CD4-positive, alpha-beta T cell treated with Interleukin-1 beta for 1 hour (primary cell): ENCODE results near the gene CBX8.
A peak's percentile ranks its signal among the peaks of the same experiment; 100 is the strongest.

ENCODE experiments used
- DNase-seq, 2 donors: peaks; one replicate each; pipeline ENCODE4 v3.0.0-alpha.2; 2020 to 2022

CBX8 gene

GRCh38 chr17:79819085-79819484, 22.2 kb upstream of the CBX8 start:
- DNase-seq, result no peak

DNA sequence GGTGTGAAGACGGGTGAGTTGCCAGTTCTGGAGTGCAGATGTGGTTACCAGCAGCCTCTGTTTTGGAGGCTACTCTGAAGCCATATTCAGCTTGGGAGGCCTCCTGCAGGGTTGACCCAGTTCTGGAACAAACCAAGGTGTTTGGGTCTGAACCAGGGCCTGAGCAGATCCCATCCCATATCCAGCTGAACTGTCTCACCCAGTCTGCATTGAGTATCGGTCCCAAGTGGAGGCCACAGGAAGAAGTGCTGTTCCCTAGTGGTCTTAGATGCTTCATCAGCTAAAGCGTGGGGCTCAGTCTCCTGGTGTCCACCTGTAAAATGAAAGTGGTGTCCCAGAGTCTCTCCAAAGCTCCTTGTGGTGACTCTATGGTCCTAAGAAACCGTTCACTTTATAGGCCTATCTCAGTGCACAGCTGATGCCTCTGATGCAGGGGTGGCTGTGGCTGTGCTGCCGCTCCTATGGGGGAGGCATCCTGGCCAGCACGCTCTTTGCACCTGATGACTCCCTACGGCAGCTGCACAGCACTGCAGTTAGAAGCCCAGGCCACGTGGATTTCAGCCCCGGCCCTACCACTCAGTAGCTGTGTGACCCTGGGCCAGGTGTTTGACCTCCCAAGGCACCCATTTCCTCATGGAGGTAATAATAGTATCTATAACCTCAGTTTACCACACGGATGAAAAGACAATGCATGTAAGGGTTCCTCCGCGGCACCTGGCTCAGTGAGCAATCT, 21.3 kb upstream of the CBX8 start:
- no peak for DNase-seq

DNA sequence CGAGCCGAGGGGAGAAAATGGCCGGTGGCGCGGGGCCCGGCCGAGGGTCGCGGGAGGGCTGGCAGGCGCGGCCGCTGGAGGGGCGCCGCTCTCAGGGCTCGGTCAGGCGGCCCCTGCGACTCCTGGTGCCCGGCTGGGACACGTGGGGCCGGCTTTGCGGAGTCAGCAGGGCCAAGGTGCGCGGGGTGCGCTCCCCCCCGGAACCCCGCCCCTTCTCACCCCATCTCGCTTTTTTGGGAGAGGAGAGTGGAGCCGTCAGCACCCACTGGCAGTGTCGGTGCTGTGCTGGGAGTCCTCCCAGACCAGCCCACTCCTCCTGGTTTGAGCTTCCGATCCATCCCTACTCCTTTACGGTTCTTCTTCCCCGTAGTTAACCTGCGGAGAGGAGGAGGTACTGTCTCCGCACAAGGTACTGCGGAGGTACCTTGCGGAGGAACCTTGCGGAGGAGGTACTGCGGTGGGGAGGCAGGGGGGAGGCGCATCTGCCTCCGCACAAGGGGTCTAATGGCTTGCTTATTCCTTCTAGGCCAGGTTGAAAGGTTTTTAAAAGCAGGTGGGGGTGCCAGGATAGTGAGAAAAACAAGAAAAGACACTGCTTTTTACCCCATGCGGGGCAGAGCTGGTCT, 19.1 kb upstream of the CBX8 start:
- no peak for DNase-seq

DNA sequence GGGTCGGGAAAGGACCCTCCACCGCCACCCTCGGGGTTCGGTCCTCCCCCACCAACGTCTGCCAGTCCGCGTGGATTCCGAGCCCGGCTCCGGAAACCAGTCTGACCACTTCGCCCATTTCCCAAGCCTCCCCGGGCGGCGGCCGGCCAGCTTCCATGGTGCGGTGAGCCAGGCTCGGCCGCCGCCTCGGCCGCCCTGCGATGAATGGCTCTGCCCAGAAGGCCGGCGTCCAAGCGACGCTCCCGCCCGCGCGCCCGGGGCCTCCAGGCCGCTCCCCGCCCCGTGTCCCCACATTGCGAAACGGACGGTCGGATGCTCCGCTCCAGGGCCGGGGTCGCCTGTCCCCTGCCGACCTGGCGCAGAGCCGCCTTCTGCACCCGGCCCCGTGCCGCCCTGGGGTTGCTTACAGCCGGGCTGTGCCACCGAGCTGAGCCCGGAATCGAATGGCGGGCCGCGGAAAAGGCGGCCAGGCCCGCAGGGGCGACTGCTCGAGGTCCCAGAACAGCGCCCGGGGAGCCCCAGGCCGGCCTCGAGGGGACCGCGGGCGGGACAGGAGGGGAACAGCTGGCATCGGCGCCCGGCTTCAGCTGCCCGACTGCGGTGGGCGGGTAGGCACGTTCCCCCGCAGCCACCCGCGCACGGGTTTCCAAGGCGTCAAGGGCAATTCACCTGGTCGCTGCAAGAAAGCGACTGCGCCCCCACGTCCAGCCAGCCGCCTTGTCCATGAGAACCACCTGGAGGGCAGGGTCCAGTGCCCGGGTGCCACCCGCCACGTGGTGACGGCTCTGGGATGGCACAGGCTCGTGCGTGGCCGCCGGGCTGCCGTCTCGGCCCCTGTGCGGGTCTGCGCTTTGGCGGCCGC, 18.3 kb upstream of the CBX8 start:
- DNase-seq, result no peak

- no peak for DNase-seq
These were observed 17.5 kb upstream of the CBX8 start for GRCh38 chr17:79814127-79814973.

DNA sequence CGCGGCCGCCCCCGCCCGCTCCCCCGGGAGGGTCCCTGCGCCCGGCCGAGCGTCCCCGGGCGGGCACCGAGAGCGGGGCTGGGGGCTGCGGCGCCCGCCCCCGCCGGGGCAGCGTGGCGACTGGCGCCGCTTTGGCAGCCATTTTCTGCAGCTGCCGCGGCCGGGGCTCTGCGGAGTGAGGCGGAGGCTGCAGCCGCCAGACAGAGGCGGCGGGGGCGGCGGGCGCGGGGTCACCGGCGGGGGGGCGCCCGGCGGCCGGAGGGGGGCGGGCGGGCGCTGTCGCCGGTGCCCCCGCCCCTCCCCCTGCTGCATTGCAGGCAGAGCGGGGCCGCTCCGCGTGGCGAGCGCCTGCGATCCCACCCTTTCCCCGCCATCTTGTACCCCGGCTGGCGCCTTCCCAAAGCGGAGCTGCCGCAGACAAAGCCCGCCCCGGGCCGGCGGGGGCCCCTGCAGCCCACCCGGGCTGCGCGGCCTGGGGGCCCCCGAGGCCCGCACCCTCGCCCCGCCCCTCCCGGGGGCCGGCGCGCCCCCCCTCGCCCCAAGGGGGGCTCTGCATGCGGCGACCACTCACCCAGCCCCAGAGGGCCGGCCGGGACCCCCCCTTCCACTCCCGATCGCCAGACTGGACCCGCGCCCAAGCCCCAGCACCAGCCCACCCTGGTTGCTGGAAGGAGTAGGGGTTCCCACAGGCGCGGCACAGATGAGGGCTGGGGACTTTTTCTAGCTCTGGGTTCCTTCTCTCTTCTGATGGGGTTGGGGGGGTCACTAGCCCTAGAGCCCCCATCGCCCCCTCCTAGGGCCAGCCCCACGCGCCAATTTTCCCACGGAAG, 16.6 kb upstream of the CBX8 start:
- no peak for DNase-seq

DNA sequence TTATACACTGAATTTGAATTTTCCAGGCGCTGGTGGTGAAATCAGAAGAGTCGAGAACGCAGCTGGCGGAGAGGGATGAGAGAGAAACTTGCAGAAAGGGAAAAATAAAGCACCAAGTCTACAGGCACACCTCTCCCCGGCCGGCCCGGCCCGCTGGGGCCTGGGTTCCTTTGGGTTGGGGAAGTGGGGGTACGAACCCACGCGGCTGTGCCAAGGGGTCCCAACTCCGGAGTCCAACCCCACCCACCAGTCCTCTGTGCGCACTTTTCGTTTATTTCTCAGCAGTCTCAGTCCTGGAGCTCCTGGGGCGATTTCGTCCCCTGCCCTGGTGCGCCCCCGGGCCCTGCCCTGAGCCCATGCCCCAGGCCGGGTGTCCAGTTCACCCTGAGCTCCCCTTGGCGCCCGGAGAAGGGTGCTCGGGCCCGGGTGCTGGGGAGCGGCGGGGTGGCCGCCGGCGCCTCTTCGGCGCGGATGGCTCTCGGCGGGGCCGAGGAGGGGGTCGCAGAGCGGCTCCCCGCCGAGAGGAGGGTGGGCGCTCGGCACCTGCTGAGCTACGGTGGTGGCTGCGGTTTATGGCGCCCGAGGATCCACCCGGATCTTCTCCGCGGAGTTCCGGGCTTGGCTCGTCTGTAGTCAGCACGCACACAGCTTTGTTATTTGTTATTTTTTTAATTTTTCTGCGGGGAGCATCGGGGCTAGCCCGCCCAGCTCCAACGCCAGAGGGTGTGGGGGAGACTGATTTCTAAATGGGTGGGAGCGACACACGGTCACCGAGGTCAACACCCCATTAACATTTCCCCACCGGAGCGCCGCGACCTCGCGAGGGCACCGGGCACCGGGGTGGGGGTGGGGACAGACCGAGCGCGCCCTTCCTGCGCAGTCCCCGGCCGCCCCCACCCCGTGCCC, 15.7 kb upstream of the CBX8 start:
- DNase-seq, result no peak

DNA sequence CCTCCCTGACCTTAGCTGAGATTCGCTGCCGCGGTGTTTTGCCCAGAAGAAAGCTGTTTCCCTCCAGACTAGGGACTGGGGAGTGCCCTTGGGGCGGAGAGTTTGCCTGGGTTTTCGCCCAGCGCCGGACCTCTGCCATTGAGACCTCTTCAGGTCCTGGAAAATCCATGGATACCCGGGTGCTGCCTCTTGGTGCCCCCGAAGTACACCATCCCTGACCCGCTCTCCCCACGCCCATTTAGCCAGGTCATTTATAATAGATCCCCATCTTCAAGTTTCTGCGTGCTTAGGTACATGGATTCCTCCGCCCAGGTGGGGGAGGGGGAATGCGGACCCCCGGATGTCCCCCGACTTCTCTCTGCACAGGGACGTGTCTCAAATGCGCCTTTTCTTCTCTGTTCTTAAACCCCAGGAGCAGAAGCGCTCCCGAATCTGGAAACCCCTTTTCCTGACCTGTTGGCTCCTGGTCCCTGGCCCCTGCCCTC, 15.0 kb upstream of the CBX8 start:
- DNase-seq, result no peak

DNA sequence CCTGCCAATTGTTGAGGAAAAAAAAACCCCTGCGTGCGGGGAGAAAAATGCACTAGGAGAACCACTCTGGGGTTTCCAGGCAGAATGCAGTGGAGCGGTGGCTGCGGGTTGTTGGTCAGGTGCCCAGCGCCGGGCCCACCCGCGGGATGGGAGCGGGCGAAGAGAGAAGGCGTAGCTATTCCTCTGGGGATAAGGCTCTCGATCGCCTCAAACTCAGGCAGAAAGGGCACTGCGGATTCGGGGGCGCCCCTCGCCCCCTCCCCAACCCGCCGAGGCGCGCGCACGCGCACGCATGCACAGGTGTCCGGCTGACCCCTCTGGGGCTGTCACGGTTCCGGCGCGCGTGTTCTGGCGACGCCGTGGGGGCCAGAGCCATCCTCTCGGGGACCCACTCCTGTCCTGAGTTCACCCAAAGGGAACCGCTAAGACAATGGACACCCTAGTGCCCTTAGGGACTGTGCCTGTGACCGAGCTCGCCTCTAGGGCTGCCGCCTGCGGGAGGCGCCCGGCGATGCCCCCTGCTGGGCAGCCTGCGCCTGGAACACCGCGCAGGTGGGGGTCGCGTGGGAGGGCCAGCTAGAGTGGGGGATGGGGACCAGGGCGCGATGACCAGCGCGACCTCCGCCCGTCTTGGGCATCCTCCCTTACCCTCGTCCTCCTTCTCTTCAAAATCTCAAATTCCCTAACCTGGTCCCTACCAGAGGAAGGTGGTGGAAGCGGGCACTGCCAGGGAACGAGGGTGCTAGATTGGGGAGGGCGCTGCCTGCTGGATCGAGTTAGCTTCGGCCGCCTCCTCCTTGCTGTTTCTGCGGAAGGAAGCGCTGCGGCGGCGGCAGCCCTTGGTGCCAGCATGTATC, 14.4 kb upstream of the CBX8 start:
- DNase-seq, result peak in 1 of 2 donors; percentile 42

- DNase-seq, result peak; percentile 85
These were observed 13.5 kb upstream of the CBX8 start for GRCh38 chr17:79810130-79811010.

GRCh38 chr17:79809530-79810129, 12.8 kb upstream of the CBX8 start:
- no peak for DNase-seq

GRCh38 chr17:79808763-79809529, 12.1 kb upstream of the CBX8 start:
- DNase-seq, result no peak

GRCh38 chr17:79806863-79807720, 10.2 kb upstream of the CBX8 start:
- DNase-seq, result no peak

DNA sequence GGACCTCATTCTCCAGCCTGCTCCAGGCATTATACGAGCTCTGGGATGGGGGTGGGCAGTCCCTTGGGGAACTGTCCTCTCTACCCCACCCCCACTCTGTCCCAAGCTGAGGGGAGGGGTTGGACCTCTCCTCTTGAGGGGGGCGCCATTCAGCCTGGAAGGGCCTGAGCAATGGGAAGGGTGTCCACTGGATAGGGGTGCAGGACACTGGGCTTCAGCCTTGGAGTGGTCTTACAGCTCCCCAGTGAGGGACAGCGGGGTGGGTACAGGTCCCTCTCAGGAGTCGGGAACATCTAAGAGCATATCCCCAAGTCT, 9.5 kb upstream of the CBX8 start:
- no peak for DNase-seq

- no peak for DNase-seq
These were observed 8.2 kb upstream of the CBX8 start for GRCh38 chr17:79804856-79805696.
